Breast epithelium (tissue), 3 donors: ENCODE measurements around the gene ENO1.

ENCODE experiments used
- POLR2A ChIP-seq: fragments of 450-650 bp; IDR thresholded peaks from one replicate; pipeline ENCODE4 v1.6.1; 2016; ENCODE audit warnings: antibody characterized with exemption, mild to moderate bottlenecking, moderate library complexity
- POLR2AphosphoS5 ChIP-seq, 3 donors: sonication (generic); formaldehyde crosslinking; IDR thresholded peaks; one replicate each; pipeline ENCODE4 v1.6.1; 2017; ENCODE audit warnings: antibody characterized with exemption in 3 of 3
- TF ChIP-seq, protein P1 (sequence below), 3 donors: fragments of 450-650 bp; IDR thresholded peaks; one replicate each; pipeline ENCODE4 v1.5.1; 2016 to 2017; ENCODE audit warnings: antibody characterized with exemption in 3 of 3, mild to moderate bottlenecking in 3 of 3, moderate library complexity in 3 of 3

- no peak for TF ChIP-seq POLR2A
- TF ChIP-seq, protein P1, sequence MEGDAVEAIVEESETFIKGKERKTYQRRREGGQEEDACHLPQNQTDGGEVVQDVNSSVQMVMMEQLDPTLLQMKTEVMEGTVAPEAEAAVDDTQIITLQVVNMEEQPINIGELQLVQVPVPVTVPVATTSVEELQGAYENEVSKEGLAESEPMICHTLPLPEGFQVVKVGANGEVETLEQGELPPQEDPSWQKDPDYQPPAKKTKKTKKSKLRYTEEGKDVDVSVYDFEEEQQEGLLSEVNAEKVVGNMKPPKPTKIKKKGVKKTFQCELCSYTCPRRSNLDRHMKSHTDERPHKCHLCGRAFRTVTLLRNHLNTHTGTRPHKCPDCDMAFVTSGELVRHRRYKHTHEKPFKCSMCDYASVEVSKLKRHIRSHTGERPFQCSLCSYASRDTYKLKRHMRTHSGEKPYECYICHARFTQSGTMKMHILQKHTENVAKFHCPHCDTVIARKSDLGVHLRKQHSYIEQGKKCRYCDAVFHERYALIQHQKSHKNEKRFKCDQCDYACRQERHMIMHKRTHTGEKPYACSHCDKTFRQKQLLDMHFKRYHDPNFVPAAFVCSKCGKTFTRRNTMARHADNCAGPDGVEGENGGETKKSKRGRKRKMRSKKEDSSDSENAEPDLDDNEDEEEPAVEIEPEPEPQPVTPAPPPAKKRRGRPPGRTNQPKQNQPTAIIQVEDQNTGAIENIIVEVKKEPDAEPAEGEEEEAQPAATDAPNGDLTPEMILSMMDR (IDR thresholded peaks at IDR 0.05): no peak
- TF ChIP-seq POLR2AphosphoS5 (IDR thresholded peaks at IDR 0.05): no peak
Observed at GRCh38 chr1:8908388-8909151, 30.1 kb upstream of the ENO1 start.
